ENCODE measurements around the gene STRN4.

DNA sequence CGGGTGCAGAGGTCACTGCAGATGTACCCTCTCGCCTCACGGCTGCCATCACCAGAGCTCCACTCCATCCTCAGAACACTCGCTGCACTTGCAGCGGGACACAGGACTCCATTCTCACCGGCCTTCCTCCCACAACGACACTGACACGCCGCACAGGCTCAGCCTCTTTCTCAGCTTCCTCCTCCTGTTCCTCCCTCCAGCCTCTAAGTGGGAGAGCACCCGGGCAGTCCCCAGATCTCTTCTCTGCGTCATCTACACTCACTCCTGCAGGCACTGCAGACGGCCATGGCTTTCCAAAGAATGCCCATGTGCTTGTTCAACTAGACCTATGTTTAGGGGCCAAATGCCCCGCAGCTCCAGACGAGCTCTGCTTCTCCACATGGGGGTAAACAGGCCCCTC is 14.7 kb downstream of the STRN4 start:
- no peak for TF ChIP-seq POLR2A (IDR thresholded peaks at IDR 0.05)
- TF ChIP-seq, protein P1, sequence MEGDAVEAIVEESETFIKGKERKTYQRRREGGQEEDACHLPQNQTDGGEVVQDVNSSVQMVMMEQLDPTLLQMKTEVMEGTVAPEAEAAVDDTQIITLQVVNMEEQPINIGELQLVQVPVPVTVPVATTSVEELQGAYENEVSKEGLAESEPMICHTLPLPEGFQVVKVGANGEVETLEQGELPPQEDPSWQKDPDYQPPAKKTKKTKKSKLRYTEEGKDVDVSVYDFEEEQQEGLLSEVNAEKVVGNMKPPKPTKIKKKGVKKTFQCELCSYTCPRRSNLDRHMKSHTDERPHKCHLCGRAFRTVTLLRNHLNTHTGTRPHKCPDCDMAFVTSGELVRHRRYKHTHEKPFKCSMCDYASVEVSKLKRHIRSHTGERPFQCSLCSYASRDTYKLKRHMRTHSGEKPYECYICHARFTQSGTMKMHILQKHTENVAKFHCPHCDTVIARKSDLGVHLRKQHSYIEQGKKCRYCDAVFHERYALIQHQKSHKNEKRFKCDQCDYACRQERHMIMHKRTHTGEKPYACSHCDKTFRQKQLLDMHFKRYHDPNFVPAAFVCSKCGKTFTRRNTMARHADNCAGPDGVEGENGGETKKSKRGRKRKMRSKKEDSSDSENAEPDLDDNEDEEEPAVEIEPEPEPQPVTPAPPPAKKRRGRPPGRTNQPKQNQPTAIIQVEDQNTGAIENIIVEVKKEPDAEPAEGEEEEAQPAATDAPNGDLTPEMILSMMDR (IDR thresholded peaks at IDR 0.05): no peak
